ENCODE data around the gene MAPK11.

Gene MAPK11

GRCh38 chr22:50215297-50216054 lies 54.7 kb downstream of the MAPK11 start:
- DNase-seq (ENCODE audit: extremely low read depth, low read depth), result no peak
- no peak for TF ChIP-seq CTCF (IDR thresholded peaks at IDR 0.05; ENCODE audit: low read depth, low read length, missing control alignments)
- H3K4me3 ChIP-seq (replicated peaks; ENCODE audit: low read depth, low read length), result no peak overlapping the region

Data from HFF-Myc (cell line).